OCI-M2 (cell line): ENCODE results near the gene KIF3B.
"Not testable (repeated sequence)": the region's sequence is repeated elsewhere in the genome, so short reads cannot be mapped to it uniquely, and the experiment has no call there.

Experiments
- DNase-seq: peaks from one replicate; lab custom pipeline; 2025; ENCODE audit not compliant: unreplicated experiment; lab: John Stamatoyannopoulos, UW

KIF3B gene

DNA sequence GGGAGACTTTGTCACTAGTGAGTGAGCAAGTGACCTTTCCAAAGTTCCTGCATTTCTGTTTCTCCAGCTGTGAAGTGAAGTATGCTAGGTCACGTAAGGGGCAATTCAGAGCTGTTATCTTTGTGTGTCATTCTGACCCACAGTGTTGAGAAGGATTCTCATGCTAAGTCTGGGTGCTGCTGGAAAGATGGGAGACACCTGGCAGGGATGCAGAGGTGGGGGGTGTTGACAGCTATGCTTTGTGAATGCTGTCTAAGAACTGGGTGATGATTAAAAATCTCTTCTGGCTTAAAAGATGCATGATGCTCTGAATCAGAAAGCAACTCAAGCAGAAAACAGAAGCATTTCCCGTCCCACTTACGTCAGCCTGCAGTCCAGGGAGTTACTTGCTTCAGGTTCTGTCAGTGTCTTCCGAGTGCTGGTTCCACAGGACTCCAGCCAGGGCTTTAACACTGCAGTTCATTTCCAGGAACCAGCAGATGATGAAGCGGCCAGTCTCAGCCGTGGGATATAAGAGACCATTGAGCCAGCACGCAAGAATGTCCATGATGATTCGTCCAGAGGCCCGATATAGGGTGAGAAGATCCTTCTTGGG is 49.7 kb downstream of the KIF3B start:
- DNase-seq: no peak

DNA sequence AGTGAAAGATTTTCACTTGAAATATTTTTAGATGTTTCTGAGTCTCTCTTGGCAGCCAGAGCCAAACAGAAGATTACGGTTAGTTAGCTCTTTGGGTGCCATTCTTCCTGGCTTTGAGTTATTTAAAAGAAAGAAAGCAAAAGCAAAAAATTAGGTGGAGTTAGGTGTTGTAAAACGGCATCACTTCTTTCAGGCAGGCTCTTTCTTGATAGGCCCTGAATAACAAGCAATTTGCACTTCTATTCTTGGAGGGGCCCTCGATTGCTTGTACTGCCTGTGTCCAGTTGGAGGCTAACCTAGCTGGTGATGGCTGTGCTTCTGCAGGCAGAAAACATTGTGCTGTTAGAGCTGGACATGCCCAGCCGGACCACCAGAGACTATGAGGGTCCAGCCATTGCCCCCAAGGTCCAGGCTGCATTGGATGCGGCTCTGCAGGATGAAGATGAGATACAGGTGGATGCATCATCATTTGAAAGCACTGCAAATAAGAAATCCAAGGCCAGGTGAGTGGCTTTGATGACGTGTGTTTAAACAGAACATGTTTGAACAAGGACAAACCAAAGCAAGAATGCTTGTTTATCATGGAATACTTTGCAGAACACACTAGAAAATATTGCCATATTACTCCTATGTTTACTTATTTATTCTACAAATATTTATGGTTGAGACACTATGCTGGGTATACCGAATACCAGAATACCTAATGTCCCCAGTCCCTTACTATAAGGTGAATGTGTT is 52.5 kb downstream of the KIF3B start:
- no peak for DNase-seq

DNA sequence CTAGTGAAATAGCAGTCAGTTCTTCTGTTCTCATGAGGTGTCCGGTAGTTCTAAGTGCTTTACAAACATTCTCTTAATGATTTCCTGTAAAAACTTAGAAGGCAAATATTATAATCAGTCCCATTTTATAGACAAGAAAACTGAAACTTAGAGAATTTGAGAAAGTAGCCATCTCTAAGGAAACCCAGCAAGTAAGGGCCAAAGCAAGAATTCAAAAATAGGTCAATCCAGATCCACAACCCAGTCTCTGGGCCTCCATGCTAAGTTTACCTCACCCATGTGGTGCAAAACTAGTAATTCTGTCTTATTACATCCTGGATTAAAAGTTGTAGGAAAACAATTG is 53.1 kb downstream of the KIF3B start:
- DNase-seq: no peak

DNA sequence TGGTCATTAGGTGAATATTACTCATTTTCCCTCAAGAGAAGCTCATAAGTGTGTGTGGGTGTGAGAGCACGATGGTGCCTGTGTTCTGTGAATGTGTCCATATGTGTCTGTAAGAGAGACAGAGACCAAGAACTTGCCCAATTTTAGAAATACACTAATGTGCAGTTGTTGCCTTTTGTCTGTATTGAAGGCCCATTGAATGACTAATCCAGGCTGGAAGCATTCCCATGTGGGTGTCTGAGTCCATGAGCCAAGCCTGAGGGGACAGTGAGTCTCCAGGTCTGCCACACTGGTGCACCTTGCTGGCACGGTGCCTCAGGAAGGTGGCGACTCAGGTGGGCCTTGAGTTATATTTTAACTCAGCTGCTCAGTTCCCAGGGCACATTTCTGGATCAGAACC is 55.2 kb downstream of the KIF3B start:
- DNase-seq: no peak

DNA sequence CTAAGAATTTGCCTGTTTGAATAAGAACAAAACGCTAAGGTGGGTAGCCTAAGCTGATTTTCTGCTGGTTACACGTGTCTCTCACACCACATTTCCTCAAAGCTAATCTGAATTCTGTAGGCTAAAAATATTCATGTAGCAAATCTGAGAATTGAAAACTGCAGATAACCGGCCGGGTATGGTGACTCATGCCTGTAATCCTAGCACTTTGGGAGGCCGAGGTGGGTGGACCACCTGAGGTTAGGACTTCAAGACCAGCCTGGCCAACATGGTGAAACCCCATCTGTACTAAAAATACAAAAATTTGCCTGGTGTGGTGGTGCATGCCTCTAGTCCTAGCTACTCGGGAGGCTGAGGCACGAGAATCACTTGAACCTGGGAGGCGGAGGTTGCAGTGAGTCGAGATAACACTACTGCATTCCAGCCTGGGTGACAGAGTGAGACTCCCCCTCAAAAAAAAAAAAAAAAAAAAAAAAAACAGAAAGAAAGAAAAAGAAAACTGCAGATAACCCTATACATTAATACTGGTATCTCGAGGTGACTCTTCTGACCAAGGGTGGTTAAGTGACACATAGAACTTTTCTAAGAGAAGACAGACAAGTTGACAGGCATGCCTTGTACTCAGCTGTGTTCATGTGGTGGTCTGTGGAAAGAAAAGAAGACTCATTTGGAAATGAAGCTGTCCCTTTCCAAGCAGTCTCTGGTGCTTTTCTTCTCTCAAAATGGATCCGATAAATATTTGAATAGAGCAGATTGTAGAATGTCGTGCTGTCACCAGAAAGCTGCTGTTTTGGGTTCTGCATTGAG is 55.9 kb downstream of the KIF3B start:
- no peak for DNase-seq

DNA sequence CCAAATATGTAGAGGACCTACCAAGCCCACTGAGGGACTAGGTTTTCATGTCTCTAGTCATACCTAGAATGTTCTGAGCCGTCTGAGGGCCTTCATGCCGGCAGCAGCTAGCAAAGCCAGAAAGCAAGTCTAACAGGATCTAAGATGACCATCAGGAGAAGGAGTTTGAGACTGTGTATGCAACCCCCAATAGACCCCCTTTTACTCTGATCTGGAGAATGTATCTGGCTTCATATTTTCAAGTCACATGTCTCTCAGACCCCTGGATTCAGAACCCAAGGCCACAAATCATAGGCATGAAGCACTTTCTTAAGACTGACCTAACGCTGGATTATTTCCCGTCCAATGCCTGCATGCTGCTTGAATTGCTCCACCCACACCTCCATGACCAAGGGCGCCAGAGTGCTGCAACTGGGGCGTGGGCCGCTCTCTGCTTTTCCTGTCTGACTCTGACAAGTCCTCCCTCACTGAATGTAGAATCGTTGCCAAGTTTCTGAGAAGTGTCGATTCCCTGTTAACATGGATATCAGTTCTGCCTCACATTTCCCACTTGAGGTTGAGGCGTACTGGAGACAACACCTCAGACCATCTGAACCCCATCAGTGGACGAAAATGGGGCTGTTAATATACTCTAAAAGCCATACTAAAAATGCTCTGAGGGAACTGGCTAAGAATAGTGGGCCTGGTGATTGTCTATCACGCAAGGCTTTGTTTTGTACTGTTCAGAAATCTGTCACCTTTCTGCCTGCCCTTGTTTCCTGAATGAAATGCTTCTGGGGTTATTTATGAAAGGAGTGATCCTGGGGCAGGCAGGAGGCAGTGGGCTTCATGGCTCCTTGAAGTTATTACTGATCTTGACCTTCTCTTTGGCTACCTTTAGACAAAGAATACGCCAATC is 56.8 kb downstream of the KIF3B start:
- DNase-seq: no peak

DNA sequence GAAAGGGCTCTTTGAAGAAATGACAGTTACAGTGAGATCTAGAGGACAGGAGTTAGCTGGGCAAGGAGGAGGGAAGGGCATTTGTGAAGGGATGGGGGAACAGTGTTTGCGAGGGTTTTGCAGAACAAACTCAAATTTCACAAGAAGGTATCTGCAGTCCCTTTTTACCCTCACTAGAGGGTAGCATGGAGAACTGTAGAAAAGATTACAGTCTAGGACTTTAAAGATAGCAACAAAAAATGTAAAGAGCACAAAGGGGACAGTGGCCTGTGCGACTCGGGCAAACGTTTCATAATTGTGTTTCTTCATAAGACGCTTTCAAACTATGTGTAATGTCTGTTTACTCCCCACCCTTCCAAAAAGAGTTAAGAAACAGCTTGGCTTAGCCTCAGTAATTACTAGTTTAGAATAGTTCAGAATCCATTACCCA is 59.5 kb downstream of the KIF3B start:
- DNase-seq: no peak

DNA sequence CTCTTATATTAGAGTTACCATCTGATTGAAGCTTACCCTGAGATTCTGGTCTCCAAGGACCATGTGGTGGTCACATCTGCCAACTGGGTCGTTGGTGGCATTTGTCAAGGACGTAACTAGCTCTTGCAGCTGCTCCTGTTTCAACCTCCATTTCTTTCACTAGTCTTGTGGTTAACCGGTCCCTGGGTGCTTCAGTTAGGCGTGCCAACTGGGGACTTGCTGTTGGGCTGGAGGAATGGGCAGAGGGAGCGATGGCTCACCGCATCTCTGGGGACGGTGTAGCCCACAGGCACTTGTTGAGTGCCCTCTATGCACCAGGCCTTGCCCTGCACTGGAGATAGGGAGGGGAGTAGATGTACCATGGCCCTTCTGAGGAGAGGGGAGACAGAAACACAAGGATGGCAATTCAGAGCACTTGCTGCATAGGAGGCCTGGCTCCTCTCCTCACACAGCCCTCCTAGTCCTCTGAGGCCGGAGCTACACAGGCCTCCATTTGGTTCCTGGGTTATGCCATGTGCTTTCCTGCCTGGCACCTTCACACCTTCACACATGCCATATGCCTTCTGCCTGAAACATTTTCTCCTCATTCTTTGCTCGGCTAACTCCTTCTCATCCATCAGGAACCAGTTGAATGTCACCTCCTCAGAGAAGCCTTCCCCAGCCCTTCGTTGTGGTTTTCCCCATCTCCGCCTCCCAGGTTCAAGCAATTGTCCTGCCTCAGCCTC is 60.6 kb downstream of the KIF3B start:
- no peak for DNase-seq

DNA sequence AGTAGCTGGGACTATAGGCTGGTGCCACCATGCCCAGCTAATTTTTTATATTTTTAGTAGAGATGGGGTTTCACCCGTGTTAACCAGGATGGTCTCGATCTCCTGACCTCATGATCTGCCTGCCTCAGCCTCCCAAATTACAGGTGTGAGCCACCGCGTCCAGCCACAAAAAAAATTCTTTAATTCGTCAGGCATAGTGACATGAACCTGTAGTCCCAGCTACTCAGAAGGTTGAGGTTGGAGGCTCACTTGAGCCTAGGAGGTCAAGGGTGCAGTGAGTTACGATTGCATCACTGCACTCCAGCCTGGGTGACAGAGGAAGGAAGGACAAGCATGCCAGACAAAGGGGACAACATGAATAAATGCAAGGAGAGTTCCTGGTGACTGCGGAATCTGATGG is 61.2 kb downstream of the KIF3B start:
- no peak for DNase-seq

DNA sequence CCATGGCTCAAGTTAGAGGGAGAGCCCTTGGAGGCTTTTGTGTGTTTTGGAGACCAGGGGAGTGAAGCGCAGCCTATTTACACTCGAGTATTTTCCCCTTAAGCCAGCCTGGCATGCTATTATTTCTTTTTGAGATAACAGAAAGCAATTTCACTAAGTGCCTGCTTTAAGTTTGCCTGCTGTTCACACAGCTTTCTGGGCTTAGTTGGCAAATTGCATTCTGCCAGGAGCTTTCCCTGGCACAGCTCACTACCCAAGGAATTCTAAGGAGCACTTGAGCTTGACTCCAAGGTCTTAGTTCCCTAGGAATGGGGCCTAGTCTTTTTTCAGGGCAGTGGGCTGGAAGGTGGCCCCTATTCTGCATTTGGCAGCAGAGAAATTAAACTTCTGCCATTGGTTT is 61.7 kb downstream of the KIF3B start:
- DNase-seq: no peak

DNA sequence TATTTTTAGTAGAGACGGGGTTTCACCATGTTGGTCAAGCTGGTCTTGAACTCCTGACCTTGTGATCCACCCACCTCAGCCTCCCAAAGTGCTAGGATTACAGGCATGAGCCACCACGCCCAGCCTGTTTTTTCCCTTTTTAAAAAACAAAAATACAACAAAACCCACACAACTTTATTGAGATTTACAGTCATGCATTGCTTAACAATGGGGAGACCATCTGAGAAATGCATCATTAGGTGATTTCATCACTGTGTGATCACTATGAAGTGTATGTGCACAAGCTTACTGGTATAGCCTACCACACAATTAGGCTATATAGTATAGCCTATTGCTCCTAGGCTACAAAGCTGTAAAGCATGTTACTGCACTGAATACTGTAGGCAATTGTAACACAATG is 63.6 kb downstream of the KIF3B start:
- not testable (repeated sequence) for DNase-seq

DNA sequence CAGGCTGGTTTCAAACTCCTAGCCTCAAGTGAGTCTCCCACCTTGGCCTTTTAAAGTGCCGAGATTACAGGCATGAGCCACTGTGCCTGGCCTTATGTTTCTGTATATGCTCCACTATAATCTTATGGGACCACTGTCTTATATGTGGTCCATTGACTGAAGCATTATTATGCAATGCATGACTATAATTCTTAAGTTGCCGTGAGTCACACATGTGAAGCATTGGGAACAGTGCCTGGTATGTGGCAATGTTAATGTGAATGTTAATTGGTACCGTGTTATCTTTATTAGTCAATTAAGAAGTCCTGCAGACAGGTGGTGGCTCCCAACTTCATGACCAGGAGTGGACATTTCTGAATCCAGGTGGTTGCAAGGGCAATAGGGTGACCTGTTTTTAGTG is 66.0 kb downstream of the KIF3B start:
- no peak for DNase-seq

DNA sequence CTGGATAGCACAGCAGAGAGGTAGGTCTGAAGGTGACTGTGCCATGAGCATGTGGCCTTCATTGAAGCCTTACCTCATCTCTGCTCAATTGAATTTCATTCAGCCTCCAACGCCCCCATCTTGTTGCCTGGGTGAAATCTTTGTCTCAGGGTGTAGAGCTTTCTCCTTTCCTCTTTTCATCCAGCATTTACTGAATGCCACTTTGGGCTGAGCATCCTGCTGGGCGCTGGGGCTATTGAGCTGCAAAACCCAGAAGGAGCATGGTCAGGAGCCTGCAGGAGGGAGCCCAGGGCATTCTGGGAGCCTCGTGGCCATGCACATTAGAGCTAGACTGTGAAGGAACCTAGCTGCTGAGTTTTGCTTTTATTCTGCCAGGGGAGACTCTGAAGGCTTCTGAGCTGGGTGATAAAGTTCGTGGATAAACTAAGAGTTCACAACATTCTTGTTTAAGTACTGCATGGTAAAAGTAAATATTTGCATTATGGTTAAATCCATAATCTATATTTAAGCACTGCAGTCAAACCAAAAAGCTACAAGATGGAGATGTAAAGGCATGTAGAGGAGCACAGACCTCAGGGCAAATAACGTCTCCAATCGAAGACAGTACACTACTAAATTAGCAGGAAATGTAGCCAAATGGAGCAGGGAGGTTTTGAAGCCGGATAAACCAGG is 67.5 kb downstream of the KIF3B start:
- no peak for DNase-seq

DNA sequence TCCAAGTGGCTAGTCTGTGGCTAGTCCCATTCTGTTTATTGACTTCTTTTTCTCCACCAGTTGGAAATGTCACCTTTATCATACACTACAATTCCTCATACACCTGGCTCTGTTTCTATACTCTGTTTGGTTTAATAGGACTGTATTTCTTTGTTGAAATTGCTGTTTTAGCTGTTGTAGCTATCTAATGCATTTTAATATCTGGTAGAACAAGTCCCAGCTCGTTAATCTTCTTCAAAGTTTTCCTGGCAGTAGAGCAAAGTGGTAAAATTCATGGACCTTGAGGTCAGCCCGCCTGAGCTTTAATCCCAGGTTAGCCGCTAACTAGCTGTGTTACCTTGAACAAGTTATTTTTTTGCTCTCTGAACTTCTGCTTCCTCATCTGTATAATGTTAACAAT is 70.8 kb downstream of the KIF3B start:
- DNase-seq: no peak

DNA sequence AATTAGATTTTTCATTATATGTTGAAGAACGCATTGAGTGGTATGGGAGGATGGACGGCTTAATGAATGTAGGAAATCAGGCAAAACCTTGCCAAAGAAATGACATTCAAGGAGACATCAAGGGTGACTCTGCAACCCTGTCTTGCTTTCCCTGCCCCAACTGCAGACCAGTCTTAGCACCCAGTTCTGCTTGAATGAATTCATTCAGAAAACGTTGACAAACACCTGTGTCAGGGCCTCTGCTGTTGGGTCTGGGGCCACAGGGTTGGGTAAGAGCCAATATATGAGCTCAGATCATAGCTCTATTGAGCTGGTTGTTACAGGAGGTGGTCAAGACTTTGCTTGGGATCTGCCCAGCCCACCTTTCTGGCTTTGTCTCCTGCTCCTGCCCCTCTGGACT is 73.0 kb downstream of the KIF3B start:
- DNase-seq: no peak

DNA sequence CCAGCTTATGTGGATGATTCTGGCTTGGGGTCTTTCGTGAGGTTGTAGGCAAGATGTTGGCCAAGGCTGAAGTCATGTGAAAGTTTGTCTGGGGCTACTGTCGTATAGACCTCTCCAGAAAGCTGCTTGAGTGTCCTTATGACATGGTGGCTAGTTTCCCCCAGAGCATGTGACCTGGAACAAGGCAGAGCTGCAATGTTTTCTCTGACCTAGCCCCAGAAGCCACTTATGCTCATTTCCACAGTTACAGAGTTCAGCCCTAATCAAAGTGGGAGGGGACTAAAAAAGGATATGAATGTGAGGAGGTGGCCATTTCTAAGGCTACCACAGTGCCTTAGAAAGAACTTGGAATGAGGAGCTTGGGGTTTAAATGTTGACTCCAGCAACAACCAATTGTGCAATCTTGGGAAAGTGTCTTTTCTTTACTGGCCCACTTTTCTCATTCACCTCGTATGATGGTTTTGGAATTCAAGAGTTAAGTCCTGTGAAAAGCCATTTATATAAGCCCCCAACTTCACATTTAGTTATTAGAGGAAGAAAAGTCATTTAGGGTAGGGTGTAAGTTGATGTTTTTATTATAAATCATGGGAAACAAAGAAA is 74.8 kb downstream of the KIF3B start:
- no peak for DNase-seq

DNA sequence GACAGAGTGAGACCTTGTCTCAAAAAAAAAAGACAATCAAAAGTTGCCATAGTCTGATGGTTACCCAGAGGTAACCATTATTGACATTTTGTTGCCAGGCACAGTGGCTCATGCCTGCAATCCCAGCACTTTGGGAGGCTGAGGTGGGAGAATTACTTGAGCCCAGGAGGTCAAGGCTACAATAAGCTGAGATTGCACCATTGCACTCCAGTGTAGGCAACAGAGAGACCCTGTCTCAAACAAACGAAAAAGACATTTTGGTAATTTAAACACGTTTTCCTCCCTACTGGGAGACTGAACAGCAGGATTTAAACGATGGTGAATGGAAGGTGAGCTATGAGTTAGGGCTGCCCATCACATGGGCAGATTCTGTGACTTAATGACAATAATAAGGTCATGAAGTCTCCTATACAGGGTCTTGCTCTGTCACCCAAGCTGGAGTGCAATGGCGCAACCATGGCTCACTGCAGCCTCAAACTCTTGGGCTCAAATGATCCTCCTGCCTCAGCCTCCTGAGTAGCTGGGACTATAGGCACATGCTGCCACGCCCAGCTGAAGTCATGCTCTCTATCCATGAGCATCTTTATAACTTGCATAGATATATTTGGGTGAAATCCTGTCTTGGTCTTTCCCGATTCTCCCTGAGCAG is 76.5 kb downstream of the KIF3B start:
- no peak for DNase-seq

DNA sequence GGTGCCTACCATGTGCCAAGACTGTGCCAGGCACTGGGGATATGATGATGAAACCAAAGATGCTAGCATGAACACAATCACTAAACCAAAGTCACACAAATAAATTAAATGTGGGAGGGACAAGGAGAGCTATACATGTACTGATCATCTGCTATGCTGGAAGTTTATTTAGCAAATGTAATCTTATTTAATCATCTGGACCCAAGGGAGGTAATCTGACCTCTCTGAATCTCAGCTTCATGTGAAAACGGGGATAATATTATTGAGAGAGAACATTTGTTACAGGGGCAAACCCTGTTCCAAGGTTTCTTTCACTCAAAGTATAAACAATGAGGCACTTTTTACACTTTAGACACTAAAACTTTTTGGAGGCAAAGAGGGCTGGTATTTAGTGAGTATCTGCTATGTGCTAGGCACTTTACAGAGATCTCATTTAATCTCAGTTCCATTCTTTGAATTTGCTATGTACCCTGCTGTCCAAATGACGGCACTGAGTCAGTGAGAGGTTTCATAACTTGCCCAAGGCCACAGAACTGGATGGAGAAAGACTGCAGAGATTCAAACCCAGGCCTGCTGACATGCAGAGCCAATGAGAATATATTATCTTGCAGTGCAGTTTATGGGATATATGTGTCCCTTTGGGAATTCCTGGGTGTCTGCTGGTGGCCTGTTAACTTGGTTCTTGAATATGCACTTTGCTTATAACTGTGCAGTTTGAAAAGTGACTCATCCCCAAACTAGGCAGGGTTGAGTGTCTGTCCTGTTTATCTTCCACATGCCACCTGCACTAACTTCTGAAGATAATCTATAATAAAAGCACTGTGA is 77.4 kb downstream of the KIF3B start:
- no peak for DNase-seq
